Panc1 (cell line): ENCODE results near the gene DCLRE1B. TPM values are rescaled to one million over a fixed set of nuclear protein-coding genes. Genes with fewer than 3 reads are reported as not detected.

Experiments used
- ATAC-seq: fragments of 200-7000 bp; cut with Tn5 transposase; 2 replicates; pipeline ENCODE4 v1.9.1; 2020; ENCODE audit warnings: mild to moderate bottlenecking, moderate library complexity
- BruUV-seq: library from RNA; stranded (reverse); fragments of 400-500 nt; replicated peaks from 2 replicates; lab custom pipeline; 2021; lab: Mats Ljungman, UMichigan
- CTCF ChIA-PET: fragments of 300-600 bp; sonication (Branson Sonifier 250); formaldehyde crosslinking; loops from one replicate; lab custom pipeline; 2022; ENCODE audit warnings: antibody characterized with exemption; lab: Charles Lee
- POLR2A ChIA-PET: fragments of 300-600 bp; sonication (Branson Sonifier 250); formaldehyde crosslinking; loops from one replicate; lab custom pipeline; 2022; ENCODE audit warnings: antibody characterized with exemption; lab: Charles Lee
- DNase-seq: peaks from one replicate; pipeline ENCODE4 v3.0.0-alpha.2; 2010; ENCODE audit warnings: low read depth, low spot score
- H3K27ac ChIP-seq: 2 replicates; pipeline ENCODE4 v1.5.1; 2011; ENCODE audit warnings: mild to moderate bottlenecking, low read length, inconsistent platforms
- H3K27me3 ChIP-seq: fragments of 200-500 bp; sonication (Bioruptor generic); 2 replicates; pipeline ENCODE4 v1.6.0; 2014; ENCODE audit warnings: low read length, inconsistent platforms; ENCODE audit not compliant: control insufficient read depth, insufficient read depth
- H3K36me3 ChIP-seq: fragments of 200-500 bp; sonication (Bioruptor generic); 2 replicates; pipeline ENCODE4 v1.5.1; 2014; ENCODE audit warnings: inconsistent platforms, mild to moderate bottlenecking, low read length, moderate library complexity; ENCODE audit not compliant: control insufficient read depth, insufficient read depth
- H3K4me1 ChIP-seq: 2 replicates; pipeline ENCODE4 v1.5.1; 2011; ENCODE audit warnings: inconsistent platforms, mild to moderate bottlenecking, low read length, moderate library complexity; ENCODE audit not compliant: control insufficient read depth, insufficient read depth
- H3K4me3 ChIP-seq, 2 experiments: 2 replicates each; pipeline ENCODE4 v1.5.1; 2011 to 2012; ENCODE audit warnings: low read depth in 2 of 2, low read length in 2 of 2, mild to moderate bottlenecking in 2 of 2, inconsistent platforms in 1 of 2, moderate library complexity in 1 of 2
- H3K9me3 ChIP-seq: fragments of 200-500 bp; sonication (Bioruptor generic); 2 replicates; pipeline ENCODE4 v1.5.1; 2014; ENCODE audit warnings: low read depth, mild to moderate bottlenecking, inconsistent platforms, low read length, moderate library complexity; ENCODE audit not compliant: control insufficient read depth, insufficient read depth
- CTCF ChIP-seq: fragments of 450-650 bp; IDR thresholded peaks from 2 replicates; pipeline ENCODE4 v1.5.1; 2017; ENCODE audit warnings: mild to moderate bottlenecking
- POLR2AphosphoS5 ChIP-seq: IDR thresholded peaks from 2 replicates; pipeline ENCODE4 v1.6.1; 2012; ENCODE audit warnings: mild to moderate bottlenecking, low read depth, low read length, moderate library complexity
- REST ChIP-seq, 2 experiments: IDR thresholded peaks; 2 replicates each; pipeline ENCODE4 v1.6.1; 2011 to 2012; ENCODE audit warnings: low read depth in 2 of 2, control low read depth in 1 of 2, low read length in 1 of 2, mild to moderate bottlenecking in 1 of 2, moderate library complexity in 1 of 2; ENCODE audit not compliant: insufficient read depth in 1 of 2
- SIN3A ChIP-seq: IDR thresholded peaks from 2 replicates; pipeline ENCODE4 v1.6.1; 2012; ENCODE audit warnings: low read depth, mild to moderate bottlenecking, low read length, moderate library complexity, borderline replicate concordance; ENCODE audit not compliant: insufficient read depth
- TCF7L2 ChIP-seq: IDR thresholded peaks from 2 replicates; pipeline ENCODE4 v1.6.1; 2011; ENCODE audit warnings: mild to moderate bottlenecking, low read depth, low read length, inconsistent platforms
- in situ Hi-C: cut with HindIII; loops from 2 replicates; pipeline ENCODE4 v1.10.0; 2016; ENCODE audit warnings: low sequenced_read_pairs, low pct_unique_long_range_greater_than_20kb
- intact Hi-C: fragments of 100-400 bp; cut with micrococcal nuclease; formaldehyde crosslinking; loops from one replicate; pipeline ENCODE4 v1.10.0; 2022; ENCODE audit not compliant: unreplicated experiment
- total RNA-seq: library from RNA; stranded (reverse); gene quantifications from one replicate; pipeline ENCODE4 v1.2.1, GENCODE V29; 2021; ENCODE audit not compliant: unreplicated experiment

Gene DCLRE1B
- total RNA-seq, 1 experiment from 2014 or later: 8.6 TPM

GRCh38 chr1:113895961-113896360 is 9.2 kb upstream of the DCLRE1B start:
- Histone ChIP-seq H3K4me1 (no peaks in the 10 kb centered on the region), H3K27me3 (no peaks in the 10 kb centered on the region), H3K4me3 (no peak overlapping the region), H3K27ac (no peak overlapping the region), H3K36me3 (no peaks in the 10 kb centered on the region; the same call in none of the 2 replicates), H3K9me3 (no peaks in the 10 kb centered on the region)
- DNase-seq (no peak), ATAC-seq (no peak)
- TF ChIP-seq TCF7L2: no peak
- no peak for TF ChIP-seq CTCF
- no peak for TF ChIP-seq REST (IDR thresholded peaks at IDR 0.05; ENCODE audit: insufficient read depth in 1 of 2, low read depth in 2 of 2, low read length in 1 of 2)
- TF ChIP-seq POLR2AphosphoS5: no peak
- TF ChIP-seq SIN3A: no peak
- in situ Hi-C loops (no loop called here), intact Hi-C loops (no loop called here)
- ChIA-PET POLR2A (no interaction called here), CTCF (no interaction called here)
- no TSS peak for BruUV-seq

- POLR2A ChIA-PET: no interaction called here
- no peak overlapping the region for H3K4me3 ChIP-seq
- H3K27ac ChIP-seq: no peak overlapping the region
- CTCF ChIA-PET: no interaction called here
- no peak for DNase-seq
- H3K4me1 ChIP-seq: no peaks in the 10 kb centered on the region
- no peaks in the 10 kb centered on the region; the same call in none of the 2 replicates for H3K36me3 ChIP-seq
- in situ Hi-C loops (no loop called here), intact Hi-C loops (no loop called here)
- no peaks in the 10 kb centered on the region for H3K9me3 ChIP-seq
- no peak for ATAC-seq
- H3K27me3 ChIP-seq: no peaks in the 10 kb centered on the region
- no TSS peak for BruUV-seq
- no peak for TF ChIP-seq POLR2AphosphoS5
- TF ChIP-seq CTCF: no peak
- TF ChIP-seq TCF7L2: no peak
- TF ChIP-seq SIN3A: no peak
- no peak for TF ChIP-seq REST (IDR thresholded peaks at IDR 0.05; ENCODE audit: insufficient read depth in 1 of 2, low read depth in 2 of 2, low read length in 1 of 2)
These were observed 6.8 kb upstream of the DCLRE1B start for GRCh38 chr1:113898241-113898814.
